ENCODE data around the gene POP7. TPM values are rescaled to one million over a fixed set of nuclear protein-coding genes. Genes with fewer than 3 reads are reported as not detected.
"Not testable (repeated sequence)": the region's sequence is repeated elsewhere in the genome, so short reads cannot be mapped to it uniquely, and the experiment has no call there.

Gene POP7
- total and polyA plus RNA-seq, 2 donors from 2014 or later = 25.7 to 41.8 TPM

GRCh38 chr7:100721505-100721812 is 15.5 kb downstream of the POP7 start:
- Histone ChIP-seq H3K4me1 (ENCODE audit: control insufficient read depth in 2 of 3, insufficient read depth in 2 of 3, low read depth in 1 of 3, low read length in 3 of 3) (no peaks in the 10 kb centered on the region), H3K4me3 (ENCODE audit: low read length in 3 of 3) (no peak overlapping the region), H3K27me3 (ENCODE audit: control insufficient read depth, insufficient read depth, low read length) (peaks cover 15% of the 10 kb centered on the region), H3K36me3 (ENCODE audit: control insufficient read depth in 2 of 3, insufficient read depth in 3 of 3, low read length in 3 of 3) (no peaks in the 10 kb centered on the region), H3K9me3 (ENCODE audit: control insufficient read depth in 2 of 3, insufficient read depth in 1 of 3, low read length in 3 of 3) (peaks cover 0 to 5% (median 0%) of the 10 kb centered on the region in 3 donors), H3K27ac (ENCODE audit: low read depth in 2 of 2, low read length in 2 of 2) (no peak overlapping the region), H3K9ac (ENCODE audit: low read length in 3 of 3) (no peak overlapping the region)
- TF ChIP-seq, protein P1, sequence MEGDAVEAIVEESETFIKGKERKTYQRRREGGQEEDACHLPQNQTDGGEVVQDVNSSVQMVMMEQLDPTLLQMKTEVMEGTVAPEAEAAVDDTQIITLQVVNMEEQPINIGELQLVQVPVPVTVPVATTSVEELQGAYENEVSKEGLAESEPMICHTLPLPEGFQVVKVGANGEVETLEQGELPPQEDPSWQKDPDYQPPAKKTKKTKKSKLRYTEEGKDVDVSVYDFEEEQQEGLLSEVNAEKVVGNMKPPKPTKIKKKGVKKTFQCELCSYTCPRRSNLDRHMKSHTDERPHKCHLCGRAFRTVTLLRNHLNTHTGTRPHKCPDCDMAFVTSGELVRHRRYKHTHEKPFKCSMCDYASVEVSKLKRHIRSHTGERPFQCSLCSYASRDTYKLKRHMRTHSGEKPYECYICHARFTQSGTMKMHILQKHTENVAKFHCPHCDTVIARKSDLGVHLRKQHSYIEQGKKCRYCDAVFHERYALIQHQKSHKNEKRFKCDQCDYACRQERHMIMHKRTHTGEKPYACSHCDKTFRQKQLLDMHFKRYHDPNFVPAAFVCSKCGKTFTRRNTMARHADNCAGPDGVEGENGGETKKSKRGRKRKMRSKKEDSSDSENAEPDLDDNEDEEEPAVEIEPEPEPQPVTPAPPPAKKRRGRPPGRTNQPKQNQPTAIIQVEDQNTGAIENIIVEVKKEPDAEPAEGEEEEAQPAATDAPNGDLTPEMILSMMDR (IDR thresholded peaks at IDR 0.05; ENCODE audit: borderline replicate concordance, extremely low read depth, insufficient read depth) = no peak
- FAIRE-seq (no peak), DNase-seq (no peak)
- intact Hi-C loops (cut with DNase I) = no loop called here

DNA sequence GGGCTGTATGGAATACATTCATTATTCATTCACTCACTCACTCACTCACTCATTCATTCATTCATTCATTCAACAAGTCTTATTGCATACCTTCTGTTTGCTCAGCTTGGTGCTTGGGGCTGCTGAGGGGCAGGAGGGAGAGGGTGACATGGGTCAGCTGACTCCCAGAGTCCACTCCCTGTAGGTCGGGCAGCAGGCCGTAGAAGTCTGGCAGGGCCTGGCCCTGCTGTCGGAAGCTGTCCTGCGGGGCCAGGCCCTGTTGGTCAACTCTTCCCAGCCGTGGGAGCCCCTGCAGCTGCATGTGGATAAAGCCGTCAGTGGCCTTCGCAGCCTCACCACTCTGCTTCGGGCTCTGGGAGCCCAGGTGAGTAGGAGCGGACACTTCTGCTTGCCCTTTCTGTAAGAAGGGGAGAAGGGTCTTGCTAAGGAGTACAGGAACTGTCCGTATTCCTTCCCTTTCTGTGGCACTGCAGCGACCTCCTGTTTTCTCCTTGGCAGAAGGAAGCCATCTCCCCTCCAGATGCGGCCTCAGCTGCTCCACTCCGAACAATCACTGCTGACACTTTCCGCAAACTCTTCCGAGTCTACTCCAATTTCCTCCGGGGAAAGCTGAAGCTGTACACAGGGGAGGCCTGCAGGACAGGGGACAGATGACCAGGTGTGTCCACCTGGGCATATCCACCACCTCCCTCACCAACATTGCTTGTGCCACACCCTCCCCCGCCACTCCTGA is 16.7 kb downstream of the POP7 start:
- no peaks in the 10 kb centered on the region for H3K4me1 ChIP-seq (ENCODE audit: control insufficient read depth in 2 of 3, insufficient read depth in 2 of 3, low read depth in 1 of 3, low read length in 3 of 3)
- H3K27me3 ChIP-seq (ENCODE audit: control insufficient read depth, insufficient read depth, low read length) = peaks cover 15% of the 10 kb centered on the region
- DNase-seq (peak in 1 of 5 donors; percentile 60), FAIRE-seq (no peak)
- TF ChIP-seq, protein P1 (IDR thresholded peaks at IDR 0.05; ENCODE audit: borderline replicate concordance, extremely low read depth, insufficient read depth) = no peak
- H3K27ac ChIP-seq (ENCODE audit: low read depth in 2 of 2, low read length in 2 of 2) = no peak overlapping the region
- H3K36me3 ChIP-seq (ENCODE audit: control insufficient read depth in 2 of 3, insufficient read depth in 3 of 3, low read length in 3 of 3) = no peaks in the 10 kb centered on the region
- H3K4me3 ChIP-seq (ENCODE audit: low read length in 3 of 3) = no peak overlapping the region
- no peak overlapping the region for H3K9ac ChIP-seq (ENCODE audit: low read length in 3 of 3)
- H3K9me3 ChIP-seq (ENCODE audit: control insufficient read depth in 2 of 3, insufficient read depth in 1 of 3, low read length in 3 of 3) = peaks cover 0 to 5% (median 0%) of the 10 kb centered on the region in 3 donors
- intact Hi-C loops (cut with DNase I) = no loop called here

GRCh38 chr7:100723732-100724275 is 17.9 kb downstream of the POP7 start:
- no peaks in the 10 kb centered on the region for H3K9me3 ChIP-seq (ENCODE audit: control insufficient read depth in 2 of 3, insufficient read depth in 1 of 3, low read length in 3 of 3)
- DNase-seq (no peak), FAIRE-seq (no peak)
- no peak overlapping the region for H3K4me3 ChIP-seq (ENCODE audit: low read length in 3 of 3)
- H3K27ac ChIP-seq (ENCODE audit: low read depth in 2 of 2, low read length in 2 of 2) = no peak overlapping the region
- no peaks in the 10 kb centered on the region for H3K4me1 ChIP-seq (ENCODE audit: control insufficient read depth in 2 of 3, insufficient read depth in 2 of 3, low read depth in 1 of 3, low read length in 3 of 3)
- TF ChIP-seq, protein P1 (IDR thresholded peaks at IDR 0.05; ENCODE audit: borderline replicate concordance, extremely low read depth, insufficient read depth) = no peak
- no peaks in the 10 kb centered on the region for H3K36me3 ChIP-seq (ENCODE audit: control insufficient read depth in 2 of 3, insufficient read depth in 3 of 3, low read length in 3 of 3)
- H3K9ac ChIP-seq (ENCODE audit: low read length in 3 of 3) = no peak overlapping the region
- peaks cover 15% of the 10 kb centered on the region for H3K27me3 ChIP-seq (ENCODE audit: control insufficient read depth, insufficient read depth, low read length)
- intact Hi-C loops (cut with DNase I) = no loop called here

DNA sequence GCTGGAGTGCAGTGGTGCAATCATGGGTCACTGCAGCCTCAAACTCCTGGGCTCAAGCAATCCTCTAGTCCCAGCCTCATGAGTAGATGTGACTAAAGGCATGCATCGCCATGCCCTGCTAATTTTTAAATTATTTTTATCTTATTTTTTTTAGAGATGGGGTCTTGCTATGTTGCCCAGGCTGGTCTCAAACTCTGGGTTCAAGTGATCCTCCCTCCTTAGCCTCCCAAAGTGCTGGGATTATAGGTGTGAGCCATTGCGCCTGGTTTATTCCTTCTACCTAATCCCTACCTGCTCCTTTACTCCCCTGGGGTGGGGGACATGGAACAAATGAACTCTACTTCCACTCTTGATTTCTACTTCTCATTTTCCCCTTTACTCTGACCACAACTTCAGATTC is 18.4 kb downstream of the POP7 start:
- H3K36me3 ChIP-seq (ENCODE audit: control insufficient read depth in 2 of 3, insufficient read depth in 3 of 3, low read length in 3 of 3); DNase-seq; H3K4me1 ChIP-seq (ENCODE audit: control insufficient read depth in 2 of 3, insufficient read depth in 2 of 3, low read depth in 1 of 3, low read length in 3 of 3); H3K4me3 ChIP-seq (ENCODE audit: low read length in 3 of 3); intact Hi-C loops (cut with DNase I); H3K27ac ChIP-seq (ENCODE audit: low read depth in 2 of 2, low read length in 2 of 2); FAIRE-seq; H3K9me3 ChIP-seq (ENCODE audit: control insufficient read depth in 2 of 3, insufficient read depth in 1 of 3, low read length in 3 of 3); H3K9ac ChIP-seq (ENCODE audit: low read length in 3 of 3): not testable (repeated sequence)
- peaks cover 14% of the 10 kb centered on the region for H3K27me3 ChIP-seq (ENCODE audit: control insufficient read depth, insufficient read depth, low read length)

Data from kidney (tissue), 14 donors.